Smooth muscle cell (in vitro differentiated cells): ENCODE results near the gene SIT1. TPM values are rescaled to one million over a fixed set of nuclear protein-coding genes. Genes with fewer than 3 reads are reported as not detected.

Experiments
- DNase-seq: peaks from one replicate; lab custom pipeline; 2025; ENCODE audit not compliant: unreplicated experiment; lab: John Stamatoyannopoulos, UW
- H2AFZ ChIP-seq: fragments of 200-600 bp; sonication (generic); 2 replicates; pipeline ENCODE4 v1.6.0; 2016; ENCODE audit warnings: antibody characterized with exemption, low read depth, mild to moderate bottlenecking
- H3F3A ChIP-seq: fragments of 200-600 bp; sonication (generic); 2 replicates; pipeline ENCODE4 v1.6.0; 2017; ENCODE audit warnings: antibody characterized with exemption, low read depth
- H3K27ac ChIP-seq: fragments of 200-600 bp; sonication (generic); 2 replicates; pipeline ENCODE4 v1.5.1; 2016; ENCODE audit warnings: low read depth, mild to moderate bottlenecking
- H3K27me3 ChIP-seq: fragments of 200-600 bp; sonication (generic); 2 replicates; pipeline ENCODE4 v1.6.1; 2016; ENCODE audit warnings: low read depth, mild to moderate bottlenecking
- H3K36me3 ChIP-seq: fragments of 200-600 bp; sonication (generic); 2 replicates; pipeline ENCODE4 v1.5.1; 2016; ENCODE audit warnings: low read depth
- H3K4me1 ChIP-seq: fragments of 200-600 bp; sonication (generic); 2 replicates; pipeline ENCODE4 v1.5.1; 2016; ENCODE audit warnings: low read depth
- H3K4me2 ChIP-seq: fragments of 200-600 bp; sonication (generic); 2 replicates; pipeline ENCODE4 v1.6.0; 2016; ENCODE audit warnings: mild to moderate bottlenecking
- H3K4me3 ChIP-seq: fragments of 200-600 bp; sonication (generic); 2 replicates; pipeline ENCODE4 v1.5.1; 2016; ENCODE audit warnings: mild to moderate bottlenecking
- H3K79me2 ChIP-seq: fragments of 200-600 bp; sonication (generic); 2 replicates; pipeline ENCODE4 v1.6.0; 2016; ENCODE audit warnings: low read depth, mild to moderate bottlenecking
- H3K9ac ChIP-seq: fragments of 200-600 bp; sonication (generic); 2 replicates; pipeline ENCODE4 v1.6.0; 2016; ENCODE audit warnings: low read depth
- H3K9me3 ChIP-seq: fragments of 200-600 bp; sonication (generic); replicated peaks from 2 replicates; pipeline ENCODE4 v1.5.1; 2016; ENCODE audit warnings: low read depth
- H4K20me1 ChIP-seq: fragments of 200-600 bp; sonication (generic); 2 replicates; pipeline ENCODE4 v1.6.0; 2016; ENCODE audit warnings: low read depth
- WGBS: methylation state at CpG from one replicate; pipeline ENCODE4 v1.1.7; 2016; ENCODE audit warnings: low lambda C conversion rate; 5-methylcytosine and 5-hydroxymethylcytosine counted together
- polyA plus RNA-seq: library from polyadenylated mRNA; unstranded; fragments of >200 nt; fragmentation: Nextera tagmentation; extraction: Ambion mirVana; gene quantifications from 2 replicates; pipeline ENCODE4 v1.2.1, GENCODE V29; 2016
- total RNA-seq: library from RNA; depleted of rRNA; stranded (reverse); fragments of >200 nt; gene quantifications from 2 replicates; pipeline ENCODE4 v1.2.3, GENCODE V29; 2014
- TF ChIP-seq, protein P1 (sequence below): fragments of 200-600 bp; sonication (generic); IDR thresholded peaks from 2 replicates; pipeline ENCODE4 v1.5.1; 2017; ENCODE audit warnings: borderline replicate concordance, mild to moderate bottlenecking, antibody characterized with exemption; ENCODE audit not compliant: insufficient read depth, poor library complexity, severe bottlenecking

SIT1 gene, protein sequence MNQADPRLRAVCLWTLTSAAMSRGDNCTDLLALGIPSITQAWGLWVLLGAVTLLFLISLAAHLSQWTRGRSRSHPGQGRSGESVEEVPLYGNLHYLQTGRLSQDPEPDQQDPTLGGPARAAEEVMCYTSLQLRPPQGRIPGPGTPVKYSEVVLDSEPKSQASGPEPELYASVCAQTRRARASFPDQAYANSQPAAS
- total RNA-seq (not detected in 2 replicates), polyA plus RNA-seq (not detected in 2 replicates)

DNA sequence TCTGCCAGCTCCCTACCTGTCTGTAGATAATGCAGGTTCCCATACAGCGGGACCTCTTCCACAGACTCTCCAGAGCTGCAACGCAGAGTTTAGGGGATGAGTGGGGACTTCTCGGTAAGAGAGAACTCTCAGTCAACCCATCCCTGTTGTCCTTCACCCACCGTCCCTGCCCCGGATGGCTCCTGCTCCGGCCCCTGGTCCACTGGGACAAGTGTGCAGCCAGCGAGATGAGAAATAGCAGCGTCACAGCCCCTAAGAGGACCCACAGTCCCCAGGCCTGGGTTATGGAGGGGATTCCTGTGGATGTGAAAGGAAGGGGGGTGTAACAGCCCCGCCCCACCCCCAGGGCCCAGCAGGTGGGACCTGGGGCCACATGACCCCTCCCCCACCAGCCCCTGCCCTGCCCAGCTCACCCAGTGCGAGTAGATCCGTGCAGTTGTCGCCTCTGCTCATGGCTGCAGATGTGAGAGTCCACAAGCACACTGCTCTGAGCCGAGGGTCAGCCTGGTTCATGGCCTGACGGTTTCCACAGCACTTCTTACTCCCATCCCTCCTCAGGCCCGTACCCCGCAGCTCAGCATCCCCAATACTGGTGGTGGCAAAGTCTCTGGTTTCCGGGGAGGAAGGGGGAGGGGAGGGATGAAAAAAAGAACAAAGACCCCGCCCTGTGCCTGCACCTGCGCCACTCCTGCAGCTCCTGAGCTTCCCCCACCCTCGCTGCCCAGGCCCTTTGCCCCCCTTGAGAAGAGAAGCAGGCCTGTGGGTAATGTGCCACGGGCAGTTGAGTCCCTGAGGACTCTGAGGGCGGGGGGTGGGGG, at the start of gene SIT1:
SIT1 (minus strand) TSS at position 591 of the 818 bp plus-strand sequence; CDS start at position 513, 78 bp downstream.
- Histone ChIP-seq H3K79me2 (no peaks in the 10 kb centered on the region), H4K20me1 (no peaks in the 10 kb centered on the region), H2AFZ (no peak within 1 kb of the TSS), H3K4me1 (peaks cover 3% of the 10 kb centered on the region), H3K9ac (no peak within 1 kb of the TSS), H3K4me3 (no peak within 1 kb of the TSS), H3K27ac (no peak within 1 kb of the TSS), H3K4me2 (no peak within 1 kb of the TSS), H3K27me3 (no peaks in the 10 kb centered on the region), H3K9me3 (no peaks in the 10 kb centered on the region), H3F3A (no peaks in the 10 kb centered on the region), H3K36me3 (no peaks in the 10 kb centered on the region)
- 81% methylated on average over 20 of the region's 22 CpGs for WGBS
- no peak for DNase-seq
- TF ChIP-seq, protein P1, sequence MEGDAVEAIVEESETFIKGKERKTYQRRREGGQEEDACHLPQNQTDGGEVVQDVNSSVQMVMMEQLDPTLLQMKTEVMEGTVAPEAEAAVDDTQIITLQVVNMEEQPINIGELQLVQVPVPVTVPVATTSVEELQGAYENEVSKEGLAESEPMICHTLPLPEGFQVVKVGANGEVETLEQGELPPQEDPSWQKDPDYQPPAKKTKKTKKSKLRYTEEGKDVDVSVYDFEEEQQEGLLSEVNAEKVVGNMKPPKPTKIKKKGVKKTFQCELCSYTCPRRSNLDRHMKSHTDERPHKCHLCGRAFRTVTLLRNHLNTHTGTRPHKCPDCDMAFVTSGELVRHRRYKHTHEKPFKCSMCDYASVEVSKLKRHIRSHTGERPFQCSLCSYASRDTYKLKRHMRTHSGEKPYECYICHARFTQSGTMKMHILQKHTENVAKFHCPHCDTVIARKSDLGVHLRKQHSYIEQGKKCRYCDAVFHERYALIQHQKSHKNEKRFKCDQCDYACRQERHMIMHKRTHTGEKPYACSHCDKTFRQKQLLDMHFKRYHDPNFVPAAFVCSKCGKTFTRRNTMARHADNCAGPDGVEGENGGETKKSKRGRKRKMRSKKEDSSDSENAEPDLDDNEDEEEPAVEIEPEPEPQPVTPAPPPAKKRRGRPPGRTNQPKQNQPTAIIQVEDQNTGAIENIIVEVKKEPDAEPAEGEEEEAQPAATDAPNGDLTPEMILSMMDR, result no peak

DNA sequence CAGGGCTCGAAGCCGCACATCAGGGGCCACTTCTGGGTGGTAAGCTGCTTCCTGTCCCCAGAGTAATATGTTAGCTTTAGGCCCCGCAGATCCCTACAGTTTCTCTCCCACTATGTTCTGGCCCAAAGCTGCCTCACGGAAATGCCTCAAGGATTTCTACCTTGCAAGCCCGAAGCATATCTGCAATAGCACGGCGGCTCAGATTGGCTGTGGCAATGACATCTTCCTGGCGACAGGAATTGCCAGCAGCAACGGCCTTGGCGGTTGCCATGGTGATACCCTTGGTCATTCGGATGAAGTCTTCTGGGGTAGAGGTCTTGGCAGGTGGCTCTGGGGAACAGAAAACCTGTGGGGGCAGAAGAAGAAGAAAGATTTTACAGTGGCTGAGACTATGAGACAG, 49.3 kb upstream of the SIT1 start:
- no peaks in the 10 kb centered on the region for H3K9me3 ChIP-seq
- peaks cover 23% of the 10 kb centered on the region for H4K20me1 ChIP-seq
- H3K4me1 ChIP-seq, result no peaks in the 10 kb centered on the region
- no peak overlapping the region for H3K4me3 ChIP-seq
- WGBS, result 94% methylated on average over 11 of the region's 11 CpGs
- H3K79me2 ChIP-seq, result no peaks in the 10 kb centered on the region
- no peak overlapping the region for H3K9ac ChIP-seq
- H3K4me2 ChIP-seq, result no peak overlapping the region
- TF ChIP-seq, protein P1, result no peak
- peaks cover 20% of the 10 kb centered on the region for H3F3A ChIP-seq
- no peak overlapping the region for H3K27ac ChIP-seq
- H3K27me3 ChIP-seq, result no peaks in the 10 kb centered on the region
- no peak overlapping the region for H2AFZ ChIP-seq
- no peak for DNase-seq
- H3K36me3 ChIP-seq, result peaks cover 29% of the 10 kb centered on the region

DNA sequence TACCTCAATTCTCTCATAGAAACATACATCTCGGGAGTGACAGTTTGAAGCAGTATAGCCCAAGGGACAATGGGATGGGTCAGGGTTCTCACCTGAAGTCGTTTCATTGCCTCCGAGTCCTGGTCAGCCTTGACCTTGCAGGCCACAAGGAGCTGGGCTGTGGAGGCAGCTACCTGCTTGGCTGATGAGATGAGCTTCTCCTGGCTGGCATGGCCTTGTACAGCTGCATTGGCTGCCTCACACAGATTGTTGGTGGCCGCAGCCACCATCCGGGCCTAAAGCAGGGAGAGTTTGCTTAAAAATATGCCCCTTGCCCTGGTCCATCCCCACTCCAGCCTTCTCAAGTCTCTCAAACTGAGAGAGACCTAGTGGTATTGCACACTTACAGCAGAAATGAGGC, 47.5 kb upstream of the SIT1 start:
- Histone ChIP-seq H3F3A (peaks cover 30% of the 10 kb centered on the region), H3K9me3 (no peaks in the 10 kb centered on the region), H4K20me1 (peaks cover 18% of the 10 kb centered on the region), H3K27me3 (no peaks in the 10 kb centered on the region), H2AFZ (no peak overlapping the region), H3K27ac (no peak overlapping the region), H3K9ac (no peak overlapping the region), H3K79me2 (no peaks in the 10 kb centered on the region), H3K4me3 (no peak overlapping the region), H3K4me2 (no peak overlapping the region), H3K36me3 (peaks cover 29% of the 10 kb centered on the region), H3K4me1 (no peaks in the 10 kb centered on the region)
- WGBS, result 100% methylated on average over 5 of the region's 5 CpGs
- DNase-seq, result no peak
- TF ChIP-seq, protein P1, result no peak
